Gastroesophageal sphincter (tissue), 4 donors: ENCODE measurements around the gene INSIG1. TPM values are rescaled to one million over a fixed set of nuclear protein-coding genes. Genes with fewer than 3 reads are reported as not detected.

Experiments used
- ATAC-seq: fragments of 150-250 bp; one replicate; pipeline ENCODE4 v1.9.1; 2016; ENCODE audit warnings: mild to moderate bottlenecking, moderate library complexity
- H3K27ac ChIP-seq, 4 donors: fragments of 200-600 bp; sonication (generic) in 3 of 4; 1 replicate in 3 of 4; 2 replicates in 1 of 4; pipeline ENCODE4 v1.5.1; 2016 to 2019
- H3K27me3 ChIP-seq: fragments of 200-600 bp; sonication (generic); one replicate; pipeline ENCODE4 v1.5.1; 2019
- H3K36me3 ChIP-seq, 2 donors: fragments of 200-600 bp; sonication (generic); one replicate each; pipeline ENCODE4 v1.5.1; 2019; ENCODE audit warnings: control low read depth in 1 of 2
- H3K4me1 ChIP-seq, 3 donors: fragments of 200-600 bp; sonication (generic); 1 replicate in 2 of 3; 2 replicates in 1 of 3; pipeline ENCODE4 v1.5.1; 2016 to 2019; ENCODE audit warnings: control low read depth in 2 of 3
- H3K4me3 ChIP-seq, 2 donors: fragments of 200-600 bp; sonication (generic); one replicate each; pipeline ENCODE4 v1.5.1; 2019; ENCODE audit warnings: mild to moderate bottlenecking in 1 of 2, moderate library complexity in 1 of 2
- H3K9me3 ChIP-seq, 3 donors: fragments of 200-600 bp; sonication (generic); one replicate each; pipeline ENCODE4 v1.5.1; 2017 to 2019; ENCODE audit warnings: control low read depth in 2 of 3
- EP300 ChIP-seq: sonication (generic); formaldehyde crosslinking; IDR thresholded peaks from one replicate; pipeline ENCODE4 v1.6.1; 2017; ENCODE audit warnings: antibody characterized with exemption, mild to moderate bottlenecking
- POLR2A ChIP-seq, 2 donors: fragments of 450-650 bp; IDR thresholded peaks; one replicate each; pipeline ENCODE4 v1.6.1; 2017; ENCODE audit warnings: antibody characterized with exemption in 2 of 2, mild to moderate bottlenecking in 2 of 2, moderate library complexity in 1 of 2
- POLR2AphosphoS5 ChIP-seq: sonication (generic); formaldehyde crosslinking; IDR thresholded peaks from one replicate; pipeline ENCODE4 v1.6.1; 2017; ENCODE audit warnings: antibody characterized with exemption
- WGBS, 2 donors: methylation state at CpG; one replicate each; pipeline ENCODE4 v1.1.5; 2018; ENCODE audit warnings: low coverage in 1 of 2; 5-methylcytosine and 5-hydroxymethylcytosine counted together
- total RNA-seq, 4 donors: library from RNA; depleted of rRNA; stranded (reverse); fragments of >200 nt; gene quantifications; one replicate each; pipeline ENCODE4 v1.1.0, GENCODE V29; 2016
- TF ChIP-seq, protein P1 (sequence below), 4 experiments: fragments of 200-600 bp in 2 of 4; fragments of 450-650 bp in 2 of 4; sonication (generic) in 1 of 4; IDR thresholded peaks; one replicate each; pipeline ENCODE4 v1.5.1; 2017 to 2019; ENCODE audit warnings: antibody characterized with exemption in 4 of 4, mild to moderate bottlenecking in 2 of 4, moderate library complexity in 2 of 4

Gene INSIG1
- total RNA-seq, 4 donors from 2014 or later, result 18.8 to 52.1 (median 30.7) TPM

DNA sequence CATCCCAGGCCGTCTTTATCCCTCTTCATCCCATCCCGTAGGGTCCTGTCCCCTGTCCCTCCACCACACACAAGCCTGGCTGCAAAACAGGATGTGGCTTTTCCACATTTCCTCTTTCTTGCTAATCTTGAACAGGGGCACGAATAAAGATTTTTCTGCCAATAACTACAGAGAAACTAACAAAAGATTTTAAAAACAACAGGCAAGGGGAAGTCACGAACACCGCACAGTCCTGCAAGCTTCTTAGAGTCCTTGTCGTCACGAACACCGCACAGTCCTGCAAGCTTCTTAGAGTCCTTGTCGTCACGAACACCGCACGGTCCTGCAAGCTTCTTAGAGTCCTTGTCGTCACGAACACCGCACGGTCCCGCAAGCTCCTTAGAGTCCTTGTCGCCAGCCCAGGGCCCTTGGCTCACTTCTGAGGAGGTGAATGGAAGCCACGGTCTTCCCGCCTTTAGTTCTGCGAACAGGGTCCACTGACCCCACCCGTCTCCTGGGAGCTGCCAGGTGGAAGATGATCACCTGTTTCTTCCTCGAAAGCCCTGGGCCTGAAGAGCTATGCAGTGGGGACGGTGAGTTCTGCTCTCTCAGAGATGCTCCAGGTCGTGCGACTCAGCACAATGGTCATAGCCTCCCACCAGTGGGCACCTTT is 10.3 kb upstream of the INSIG1 start:
- TF ChIP-seq, protein P1, sequence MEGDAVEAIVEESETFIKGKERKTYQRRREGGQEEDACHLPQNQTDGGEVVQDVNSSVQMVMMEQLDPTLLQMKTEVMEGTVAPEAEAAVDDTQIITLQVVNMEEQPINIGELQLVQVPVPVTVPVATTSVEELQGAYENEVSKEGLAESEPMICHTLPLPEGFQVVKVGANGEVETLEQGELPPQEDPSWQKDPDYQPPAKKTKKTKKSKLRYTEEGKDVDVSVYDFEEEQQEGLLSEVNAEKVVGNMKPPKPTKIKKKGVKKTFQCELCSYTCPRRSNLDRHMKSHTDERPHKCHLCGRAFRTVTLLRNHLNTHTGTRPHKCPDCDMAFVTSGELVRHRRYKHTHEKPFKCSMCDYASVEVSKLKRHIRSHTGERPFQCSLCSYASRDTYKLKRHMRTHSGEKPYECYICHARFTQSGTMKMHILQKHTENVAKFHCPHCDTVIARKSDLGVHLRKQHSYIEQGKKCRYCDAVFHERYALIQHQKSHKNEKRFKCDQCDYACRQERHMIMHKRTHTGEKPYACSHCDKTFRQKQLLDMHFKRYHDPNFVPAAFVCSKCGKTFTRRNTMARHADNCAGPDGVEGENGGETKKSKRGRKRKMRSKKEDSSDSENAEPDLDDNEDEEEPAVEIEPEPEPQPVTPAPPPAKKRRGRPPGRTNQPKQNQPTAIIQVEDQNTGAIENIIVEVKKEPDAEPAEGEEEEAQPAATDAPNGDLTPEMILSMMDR (IDR thresholded peaks at IDR 0.05), result no peak
- TF ChIP-seq EP300, result no peak
- no peak for TF ChIP-seq POLR2A (IDR thresholded peaks at IDR 0.05)
- no peak for TF ChIP-seq POLR2AphosphoS5
- WGBS, 2 donors, result 81 to 97% methylated on average over 10 to 18 of the region's 26 CpGs
- no peaks in the 10 kb centered on the region for H3K9me3 ChIP-seq
- H3K4me1 ChIP-seq, result no peaks in the 10 kb centered on the region
- H3K27ac ChIP-seq, result no peak overlapping the region
- H3K4me3 ChIP-seq, result no peak overlapping the region
- peaks cover 32% of the 10 kb centered on the region for H3K27me3 ChIP-seq
- no peaks in the 10 kb centered on the region for H3K36me3 ChIP-seq
- no peak for ATAC-seq

DNA sequence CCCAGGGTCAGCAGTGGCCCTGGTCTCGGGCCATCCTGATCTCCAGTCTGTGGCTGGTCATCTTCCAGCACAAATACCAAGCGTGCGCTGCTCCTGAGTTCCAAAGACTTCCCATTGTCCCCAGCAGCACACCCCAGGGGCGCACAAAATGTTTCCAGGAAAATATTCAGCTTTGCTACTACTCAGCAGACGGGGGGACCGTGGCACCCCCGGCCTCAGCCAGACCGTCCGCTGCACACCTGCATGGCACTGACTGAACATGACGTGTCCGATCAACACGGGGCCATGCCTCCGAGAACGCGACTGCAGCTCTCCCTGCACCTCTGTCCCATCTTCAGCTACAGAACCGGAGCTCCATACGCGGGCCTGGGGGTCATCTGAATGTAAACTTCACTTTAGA is 9.6 kb upstream of the INSIG1 start:
- H3K36me3 ChIP-seq, result no peaks in the 10 kb centered on the region
- H3K4me3 ChIP-seq, result no peak overlapping the region
- ATAC-seq, result no peak
- H3K27ac ChIP-seq, result no peak overlapping the region
- no peaks in the 10 kb centered on the region for H3K4me1 ChIP-seq
- TF ChIP-seq POLR2A (IDR thresholded peaks at IDR 0.05), result no peak
- no peak for TF ChIP-seq EP300
- TF ChIP-seq, protein P1 (IDR thresholded peaks at IDR 0.05), result no peak
- no peak for TF ChIP-seq POLR2AphosphoS5
- peaks cover 28% of the 10 kb centered on the region for H3K27me3 ChIP-seq
- H3K9me3 ChIP-seq, result no peaks in the 10 kb centered on the region
- WGBS, 2 donors, result 89 to 95% methylated on average over 4 to 14 of the region's 18 CpGs

- H3K4me1 ChIP-seq, result no peaks in the 10 kb centered on the region
- TF ChIP-seq, protein P1 (IDR thresholded peaks at IDR 0.05), result no peak
- TF ChIP-seq EP300 (no peak), POLR2AphosphoS5 (no peak), POLR2A (IDR thresholded peaks at IDR 0.05) (no peak)
- H3K36me3 ChIP-seq, result no peaks in the 10 kb centered on the region
- H3K4me3 ChIP-seq, result no peak overlapping the region
- H3K9me3 ChIP-seq, result no peaks in the 10 kb centered on the region
- H3K27ac ChIP-seq, result no peak overlapping the region
- peaks cover 28% of the 10 kb centered on the region for H3K27me3 ChIP-seq
- no peak for ATAC-seq
- 40 to 73% methylated on average over 1 to 7 of the region's 7 CpGs for WGBS, 2 donors
Measured at GRCh38 chr7:155289107-155289506, 8.6 kb upstream of the INSIG1 start.

DNA sequence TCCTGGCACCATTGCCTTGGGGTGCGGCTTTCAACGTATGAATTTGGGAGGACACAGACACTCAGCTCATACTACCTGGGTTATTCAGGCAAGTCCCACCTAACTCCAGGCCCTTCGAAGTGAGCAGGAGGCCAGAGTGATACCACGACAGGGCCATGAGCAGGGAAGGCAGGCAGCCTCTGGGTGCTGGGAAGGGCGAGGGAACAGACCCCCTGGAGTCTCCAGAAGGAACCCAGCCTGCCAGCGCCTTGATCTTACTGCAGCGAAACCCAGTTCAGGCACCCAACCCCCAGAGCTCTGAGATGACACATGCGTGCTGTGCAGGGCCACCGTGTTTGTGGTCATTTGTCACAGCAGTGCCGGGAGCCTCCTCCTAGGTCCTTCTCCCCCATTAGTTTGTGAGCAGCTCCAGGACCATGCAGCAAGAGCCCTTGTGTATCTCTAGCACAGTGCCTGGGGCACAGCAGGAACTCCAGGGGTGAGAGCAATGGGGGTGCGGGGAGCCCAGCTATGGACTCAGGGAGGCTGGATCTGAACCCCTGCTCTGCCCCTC is 7.7 kb upstream of the INSIG1 start:
- H3K9me3 ChIP-seq, result no peaks in the 10 kb centered on the region
- H3K4me3 ChIP-seq, result no peak overlapping the region
- no peak for ATAC-seq
- no peaks in the 10 kb centered on the region for H3K36me3 ChIP-seq
- H3K4me1 ChIP-seq, result no peaks in the 10 kb centered on the region
- TF ChIP-seq, protein P1 (IDR thresholded peaks at IDR 0.05), result no peak
- TF ChIP-seq POLR2AphosphoS5 (no peak), EP300 (no peak)
- no peak overlapping the region for H3K27ac ChIP-seq
- H3K27me3 ChIP-seq, result peaks cover 22% of the 10 kb centered on the region
- WGBS, 2 donors, result 80% methylated on average over 1 of the region's 11 CpGs; no CpG with 5 or more reads in 1 of the 2 donors

- Histone ChIP-seq H3K4me3 (no peak overlapping the region), H3K36me3 (no peaks in the 10 kb centered on the region), H3K27me3 (peaks cover 11% of the 10 kb centered on the region), H3K27ac (no peak overlapping the region), H3K4me1 (no peaks in the 10 kb centered on the region), H3K9me3 (no peaks in the 10 kb centered on the region)
- TF ChIP-seq EP300 (no peak), POLR2A (IDR thresholded peaks at IDR 0.05) (no peak), POLR2AphosphoS5 (no peak)
- TF ChIP-seq, protein P1 (IDR thresholded peaks at IDR 0.05), result no peak
- ATAC-seq, result peak; percentile 32
- WGBS, 2 donors, result 51 to 63% methylated on average over 4 to 5 of the region's 5 CpGs
Measured at GRCh38 chr7:155291045-155291530, 6.6 kb upstream of the INSIG1 start.
